Activated CD4-positive, CD25-positive, alpha-beta regulatory T cell treated with anti-CD3 and anti-CD28 coated beads, Interleukin-2, amount 50 U/mL, for 24 hours (primary cell): ENCODE measurements around the gene POFUT1.
"Not testable (repeated sequence)": the region's sequence is repeated elsewhere in the genome, so short reads cannot be mapped to it uniquely, and the experiment has no call there.

Experiments
- ATAC-seq, 2 donors: fragments of 150-1000 bp; cut with Tn5 transposase; one replicate each; pipeline ENCODE4 v1.10.0; 2021; ENCODE audit warnings: mild to moderate bottlenecking in 1 of 2, moderate library complexity in 1 of 2

The POFUT1 gene

DNA sequence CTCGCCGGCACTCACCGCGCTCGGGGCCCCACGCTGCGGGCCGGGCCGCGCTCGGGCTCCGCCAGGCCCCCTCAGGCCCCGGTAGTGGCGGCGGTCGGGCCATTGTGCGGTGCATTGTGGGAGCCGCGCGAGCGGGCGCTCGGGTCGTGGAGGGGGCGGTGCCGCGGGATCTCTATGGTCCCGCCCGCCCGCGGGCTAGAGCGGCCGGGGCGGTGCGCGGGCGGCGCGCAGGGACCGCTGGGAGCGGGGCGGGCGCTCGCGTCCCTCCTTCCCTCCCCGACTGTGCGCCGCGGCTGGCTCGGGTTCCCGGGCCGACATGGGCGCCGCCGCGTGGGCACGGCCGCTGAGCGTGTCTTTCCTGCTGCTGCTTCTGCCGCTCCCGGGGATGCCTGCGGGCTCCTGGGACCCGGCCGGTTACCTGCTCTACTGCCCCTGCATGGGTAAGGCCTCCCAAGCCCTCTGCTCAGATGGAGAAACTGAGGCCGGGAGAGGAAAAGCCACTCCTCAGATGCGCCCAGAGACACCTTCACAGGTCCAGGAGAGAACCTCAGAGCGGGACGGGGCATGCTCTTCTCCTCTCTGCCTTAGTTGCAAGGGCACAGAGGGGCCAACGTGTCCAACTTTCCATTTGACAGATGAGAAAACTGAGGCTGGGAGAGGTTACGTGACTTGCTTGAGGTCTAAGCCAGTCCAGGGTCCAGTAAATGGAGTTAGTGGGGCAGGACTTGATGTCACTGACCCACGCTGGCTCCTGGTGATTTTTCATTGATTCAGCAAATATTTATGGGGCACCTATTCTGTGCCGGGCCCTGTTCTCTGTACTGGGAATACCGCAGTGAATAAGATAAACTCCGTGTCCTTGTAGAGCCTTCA is at the start of gene POFUT1, which contains the start of gene PLAGL2:
Gene POFUT1, plus strand, starts transcription at position 255 of the 873 bp plus-strand sequence. Its CDS starts 62 bp downstream, at position 317.
Gene PLAGL2, minus strand, starts transcription at position 118 of the 873 bp plus-strand sequence. CDS start 5,565 bp downstream, outside the sequence.
- peak; percentile 70 to 75 for ATAC-seq

- no peak for ATAC-seq
These were observed 49.3 kb upstream of the POFUT1 start for GRCh38 chr20:32158351-32158750.

DNA sequence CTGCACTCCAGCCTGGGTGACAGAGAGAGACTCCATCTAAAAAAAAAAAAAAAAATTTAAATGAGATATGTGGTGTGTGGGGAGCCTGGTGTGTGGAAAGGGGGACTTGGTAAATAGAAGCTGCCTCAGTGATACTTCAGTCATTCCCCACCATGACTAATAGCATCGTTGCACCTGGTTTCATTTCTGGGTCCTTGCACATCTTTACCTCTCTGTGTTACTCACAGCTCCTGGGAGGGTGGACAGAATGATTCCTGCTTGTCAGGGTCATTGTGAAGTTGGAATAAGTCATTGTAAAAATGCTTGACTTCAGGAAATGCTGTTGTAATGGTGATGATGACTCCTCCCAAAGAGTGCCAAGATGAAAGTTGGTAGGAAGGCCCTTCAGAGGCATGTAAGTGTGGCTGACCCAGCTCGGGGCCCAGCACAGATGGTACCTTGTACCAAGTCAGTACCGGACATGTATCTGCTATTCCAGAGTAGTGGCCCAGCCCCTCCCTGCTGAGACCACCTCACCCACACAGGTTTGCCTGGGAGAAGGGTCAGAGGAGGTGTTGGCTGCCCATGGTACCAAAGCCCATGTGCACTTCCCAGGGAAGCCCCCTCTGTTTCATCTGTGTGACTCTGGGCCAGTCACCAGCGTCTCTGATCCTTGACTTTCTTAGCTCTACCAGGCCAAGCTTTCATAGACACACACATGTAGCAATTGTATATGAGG is 48.6 kb upstream of the POFUT1 start:
- ATAC-seq, result peak; percentile 72 to 79

- no peak for ATAC-seq
These were observed 47.9 kb upstream of the POFUT1 start for GRCh38 chr20:32159766-32160221.

- ATAC-seq, result no peak
These were observed 47.3 kb upstream of the POFUT1 start for GRCh38 chr20:32160341-32160740.

DNA sequence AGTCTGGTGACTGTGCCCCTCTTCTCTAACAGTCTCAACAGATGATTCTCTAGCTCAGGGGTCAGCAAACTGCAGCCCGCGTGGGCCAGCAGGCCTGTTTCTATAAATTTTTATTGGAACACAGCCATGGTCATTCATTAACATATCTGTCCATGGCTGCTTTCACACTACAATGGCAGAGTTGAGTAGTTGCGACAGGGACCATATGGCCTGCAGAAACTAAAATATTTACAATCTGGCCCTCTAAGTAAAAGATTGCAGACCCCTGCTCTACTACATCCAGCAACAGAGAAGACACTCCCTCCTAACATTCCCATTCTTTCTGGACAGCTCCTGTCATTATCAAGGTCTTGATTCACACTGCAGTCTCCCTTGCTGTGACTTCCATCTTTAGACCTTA is 45.3 kb upstream of the POFUT1 start:
- ATAC-seq, result no peak

DNA sequence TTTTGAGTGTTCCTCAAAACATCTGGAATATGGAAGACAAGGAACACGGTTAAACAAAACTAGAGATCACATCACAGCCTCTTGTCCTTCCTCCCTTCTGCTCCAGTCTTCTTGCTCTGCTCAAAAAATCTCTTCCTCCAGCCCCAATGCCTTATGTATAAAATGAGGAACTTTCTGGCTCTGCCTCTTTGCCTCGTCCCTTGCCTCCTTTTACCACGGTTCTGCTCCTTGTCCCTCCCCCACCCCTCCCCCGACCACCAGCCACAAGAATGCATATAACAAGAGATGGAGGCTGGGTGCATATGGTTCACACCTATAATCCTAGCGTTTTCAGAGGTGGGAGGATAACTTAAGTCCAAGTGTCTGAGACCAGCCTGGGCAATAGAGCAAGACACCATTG is 43.7 kb upstream of the POFUT1 start:
- ATAC-seq, result no peak

GRCh38 chr20:32164984-32165735 is 42.5 kb upstream of the POFUT1 start:
- ATAC-seq, result no peak

- no peak for ATAC-seq
These were observed 41.7 kb upstream of the POFUT1 start for GRCh38 chr20:32165836-32166545.

- no peak for ATAC-seq
These were observed 40.1 kb upstream of the POFUT1 start for GRCh38 chr20:32167552-32167951.

DNA sequence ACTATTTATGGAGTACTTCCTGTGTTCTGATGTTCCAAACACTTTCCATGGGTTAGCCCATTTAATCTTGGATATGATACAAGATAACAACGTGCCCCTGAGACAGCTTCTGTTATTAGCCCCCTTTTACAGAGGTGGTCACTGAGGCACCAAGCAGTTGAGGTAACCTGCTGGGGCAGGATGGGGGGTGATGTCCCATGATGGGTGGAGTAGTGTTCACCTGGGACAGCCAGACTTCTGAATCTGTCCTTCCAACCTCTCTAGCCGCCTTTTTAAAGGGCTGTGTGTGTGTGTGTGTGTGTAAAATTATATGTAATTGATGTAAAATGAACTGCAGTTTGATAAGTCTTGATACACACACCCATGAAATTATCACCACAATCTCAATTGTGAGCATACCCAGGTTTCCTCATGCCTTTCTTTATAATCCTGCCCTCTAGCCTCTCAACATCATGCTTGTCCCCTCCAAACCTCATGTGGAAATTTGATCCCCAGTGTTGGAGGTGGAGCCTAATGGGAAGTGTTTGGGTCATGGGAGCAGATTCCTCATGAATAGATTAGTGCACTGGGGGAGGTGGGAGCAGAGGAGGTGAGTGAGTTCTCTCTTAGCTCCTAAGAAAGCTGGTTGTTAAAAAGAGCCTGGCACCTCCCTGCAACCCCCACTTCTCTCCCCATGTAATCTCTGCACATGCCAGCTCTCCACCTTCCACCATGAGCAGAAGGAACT is 39.3 kb upstream of the POFUT1 start:
- no peak for ATAC-seq

GRCh38 chr20:32177696-32178095 is 30.0 kb upstream of the POFUT1 start:
- not testable (repeated sequence) for ATAC-seq

DNA sequence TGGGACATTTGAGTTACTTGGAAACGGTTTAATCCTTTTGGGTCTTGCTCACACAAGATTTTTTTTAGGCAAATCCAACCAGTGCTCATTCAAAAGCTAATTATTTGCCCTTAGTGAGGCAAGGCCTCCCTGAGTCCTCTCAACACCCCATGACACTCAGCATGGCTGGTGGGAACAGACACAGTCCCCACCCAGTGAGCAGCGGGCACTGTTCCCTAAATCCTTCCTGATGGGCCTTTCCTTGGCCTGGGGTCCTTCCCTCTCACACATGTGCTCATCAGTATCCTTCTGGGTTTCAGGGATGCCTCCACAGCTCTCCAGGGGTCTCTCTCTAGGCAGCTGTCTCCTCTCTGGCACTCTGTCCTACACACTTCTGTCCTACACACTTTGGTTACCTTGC is 28.2 kb upstream of the POFUT1 start:
- ATAC-seq, result no peak

DNA sequence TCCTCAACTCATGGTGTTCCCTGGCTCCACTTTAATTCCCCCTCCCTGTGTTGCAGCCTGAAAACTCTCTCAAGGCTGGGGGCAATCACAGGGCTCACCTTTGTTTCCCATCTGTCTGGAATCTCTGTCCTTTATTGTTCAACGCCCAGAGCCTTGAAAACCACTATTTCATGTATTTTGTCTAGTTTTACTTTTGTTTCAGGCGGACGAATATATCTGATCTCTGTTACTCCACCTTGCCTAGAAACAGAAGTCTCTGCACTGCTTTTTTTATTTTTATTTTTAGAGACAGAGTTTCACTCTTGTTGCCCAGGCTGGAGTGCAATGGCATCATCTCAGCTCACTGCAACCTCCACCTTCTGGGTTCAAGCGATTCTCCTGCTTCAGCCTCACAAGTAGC is 27.7 kb upstream of the POFUT1 start:
- no peak for ATAC-seq

- no peak for ATAC-seq
These were observed 26.1 kb upstream of the POFUT1 start for GRCh38 chr20:32181606-32182005.

DNA sequence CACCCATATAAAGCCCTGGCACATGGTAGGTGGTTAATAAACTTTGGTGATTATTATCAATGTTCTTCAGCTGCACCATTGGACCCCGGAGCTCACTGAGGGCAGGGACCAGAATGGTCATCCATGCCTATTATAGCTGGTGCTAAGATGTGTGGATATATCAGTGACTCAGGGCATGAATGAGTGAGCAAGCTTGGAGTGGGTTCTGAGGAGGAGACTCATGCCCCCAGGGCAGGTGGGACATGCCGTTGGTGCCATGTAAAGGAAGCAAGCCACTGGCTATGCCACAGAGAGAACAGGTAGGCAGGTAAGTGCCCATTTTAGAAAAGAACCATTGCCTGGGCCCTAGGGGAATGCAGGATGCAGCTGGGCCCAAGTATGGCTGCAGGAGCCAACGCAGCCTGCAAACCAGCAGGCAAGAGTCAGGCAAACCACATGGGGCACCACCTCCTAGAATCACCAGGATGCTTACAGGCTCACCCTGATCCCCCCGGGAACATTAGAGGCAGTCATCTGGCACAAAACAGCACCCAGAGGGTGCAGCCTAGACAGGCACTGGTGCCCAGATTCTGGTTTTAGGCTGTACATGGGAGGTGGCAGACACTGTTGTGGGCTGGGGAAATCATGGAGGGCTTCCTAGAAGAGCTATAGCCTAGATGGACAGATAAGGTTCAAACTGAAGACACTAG is 23.6 kb upstream of the POFUT1 start:
- ATAC-seq, result no peak

GRCh38 chr20:32184961-32185603 is 22.6 kb upstream of the POFUT1 start:
- ATAC-seq, result no peak

DNA sequence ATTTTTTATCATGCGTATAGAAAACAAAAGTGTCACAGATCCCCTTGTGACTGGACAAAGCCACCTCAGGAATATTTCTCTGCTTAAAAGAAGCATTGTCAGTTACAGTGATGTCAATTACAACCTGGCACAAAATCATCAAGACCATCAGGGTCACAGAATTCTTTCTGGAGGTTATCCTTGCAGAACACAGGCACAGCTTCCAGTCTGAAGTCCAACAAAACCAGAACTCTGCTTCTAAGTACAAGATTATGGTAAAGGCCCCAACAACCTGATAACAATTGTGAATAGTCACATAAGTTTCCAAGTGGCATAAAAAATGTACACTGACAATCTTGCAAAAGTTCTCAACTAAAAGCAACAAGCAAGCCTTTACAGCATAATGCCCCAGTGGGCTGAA is 21.2 kb upstream of the POFUT1 start:
- ATAC-seq, result no peak

DNA sequence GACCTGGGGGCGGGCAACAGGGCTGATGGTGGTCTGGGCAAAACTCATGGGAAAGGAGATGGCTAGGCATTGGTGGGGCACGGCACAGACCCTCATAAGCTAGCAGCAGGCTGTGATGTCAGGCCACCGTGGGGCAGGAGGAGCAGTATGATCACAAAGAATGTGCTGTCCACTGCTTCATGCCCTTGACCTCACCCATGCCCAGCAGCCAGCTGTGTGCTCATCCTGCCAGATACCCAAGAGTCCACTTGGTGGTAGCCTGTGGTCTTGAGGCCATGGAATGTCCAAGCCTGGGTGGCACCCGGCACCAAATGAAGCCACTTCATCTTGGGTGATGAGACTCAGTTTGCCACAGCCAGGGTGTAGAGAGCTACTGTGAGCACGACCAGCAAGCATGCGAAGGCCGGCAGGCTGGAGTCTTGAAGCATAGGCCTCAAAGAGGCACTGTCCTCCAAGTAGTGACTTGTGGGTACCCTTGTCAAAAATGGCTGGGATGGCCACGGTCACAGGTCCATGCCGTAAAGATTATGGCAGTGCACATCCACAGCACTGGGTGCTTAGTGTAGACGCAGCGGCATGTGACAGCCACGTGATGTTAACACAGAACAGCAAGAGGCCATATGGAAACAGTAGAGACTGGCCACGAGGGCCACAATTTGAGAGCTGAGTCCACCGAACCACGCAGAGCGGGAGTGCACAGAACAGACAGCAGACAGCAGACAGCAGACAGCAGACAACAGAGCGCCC is 19.1 kb upstream of the POFUT1 start:
- ATAC-seq, result no peak

- ATAC-seq, result peak in 1 of 2 donors; percentile 17
These were observed 18.6 kb upstream of the POFUT1 start for GRCh38 chr20:32189123-32189410.
